Gastrocnemius medialis (tissue), 4 donors: ENCODE data around the gene ERICH3. TPM values are rescaled to one million over a fixed set of nuclear protein-coding genes. Genes with fewer than 3 reads are reported as not detected.

ENCODE experiments used
- ATAC-seq, 2 donors: fragments of 150-250 bp; one replicate each; pipeline ENCODE4 v1.9.1; 2016
- DNase-seq, 2 donors: peaks; one replicate each; pipeline ENCODE4 v3.0.0-alpha.2; 2019
- H3K27ac ChIP-seq, 4 donors: fragments of 200-600 bp; sonication (generic); 1 replicate in 1 of 4; 2 replicates in 3 of 4; pipeline ENCODE4 v1.5.1; 2016 to 2018; ENCODE audit warnings: mild to moderate bottlenecking in 2 of 4, moderate library complexity in 1 of 4
- H3K27me3 ChIP-seq, 3 donors: fragments of 200-600 bp; sonication (generic) in 2 of 3; 1 replicate in 1 of 3; 2 replicates in 2 of 3; pipeline versions ENCODE4 v1.5.1 to v1.6.0; 2016 to 2019; ENCODE audit warnings: mild to moderate bottlenecking in 1 of 3, moderate library complexity in 1 of 3
- H3K36me3 ChIP-seq, 2 donors: fragments of 200-600 bp; sonication (generic) in 1 of 2; one replicate each; pipeline ENCODE4 v1.5.1; 2017 to 2018
- H3K4me1 ChIP-seq, 2 donors: fragments of 200-600 bp; sonication (generic) in 1 of 2; one replicate each; pipeline ENCODE4 v1.5.1; 2016 to 2017; ENCODE audit warnings: mild to moderate bottlenecking in 2 of 2
- H3K4me3 ChIP-seq, 4 donors: fragments of 200-600 bp; sonication (generic) in 3 of 4; 1 replicate in 1 of 4; 2 replicates in 3 of 4; pipeline ENCODE4 v1.5.1; 2016 to 2019; ENCODE audit warnings: mild to moderate bottlenecking in 2 of 4
- H3K9me3 ChIP-seq, 3 donors: fragments of 200-600 bp; sonication (generic) in 2 of 3; 1 replicate in 1 of 3; 2 replicates in 2 of 3; pipeline ENCODE4 v1.5.1; 2016 to 2019
- POLR2A ChIP-seq, 2 donors: fragments of 450-650 bp; IDR thresholded peaks; one replicate each; pipeline ENCODE4 v1.6.1; 2017; ENCODE audit warnings: antibody characterized with exemption in 2 of 2, mild to moderate bottlenecking in 2 of 2, moderate library complexity in 2 of 2
- in situ Hi-C, 4 donors: fragments of 200-750 bp; cut with MboI; loops; one replicate each; pipeline versions ENCODE4 v1.15.0 to v1.8.0; 2017; ENCODE audit warnings: low sequenced_read_pairs in 4 of 4
- intact Hi-C: fragments of 100-400 bp; cut with DNase I; formaldehyde crosslinking; loops from one replicate; pipeline ENCODE4 v1.15.1; 2023; ENCODE audit warnings: low total_unique reads
- total RNA-seq, 4 donors: library from RNA; depleted of rRNA; stranded (reverse); fragments of >200 nt; gene quantifications; one replicate each; pipeline versions ENCODE4 v1.1.0 to v1.2.3, GENCODE V29; 2016
- TF ChIP-seq, protein P1 (sequence below), 5 experiments: fragments of 450-650 bp in 3 of 5; fragments of 200-600 bp in 2 of 5; sonication (generic) in 2 of 5; IDR thresholded peaks in 4 of 5; conservative IDR thresholded peaks in 1 of 5; 1 replicate in 4 of 5; 2 replicates in 1 of 5; pipeline ENCODE4 v1.5.1; 2016 to 2019; ENCODE audit warnings: antibody characterized with exemption in 5 of 5, mild to moderate bottlenecking in 3 of 5, moderate library complexity in 3 of 5

The ERICH3 gene
- total RNA-seq, 4 donors from 2014 or later = not detected

DNA sequence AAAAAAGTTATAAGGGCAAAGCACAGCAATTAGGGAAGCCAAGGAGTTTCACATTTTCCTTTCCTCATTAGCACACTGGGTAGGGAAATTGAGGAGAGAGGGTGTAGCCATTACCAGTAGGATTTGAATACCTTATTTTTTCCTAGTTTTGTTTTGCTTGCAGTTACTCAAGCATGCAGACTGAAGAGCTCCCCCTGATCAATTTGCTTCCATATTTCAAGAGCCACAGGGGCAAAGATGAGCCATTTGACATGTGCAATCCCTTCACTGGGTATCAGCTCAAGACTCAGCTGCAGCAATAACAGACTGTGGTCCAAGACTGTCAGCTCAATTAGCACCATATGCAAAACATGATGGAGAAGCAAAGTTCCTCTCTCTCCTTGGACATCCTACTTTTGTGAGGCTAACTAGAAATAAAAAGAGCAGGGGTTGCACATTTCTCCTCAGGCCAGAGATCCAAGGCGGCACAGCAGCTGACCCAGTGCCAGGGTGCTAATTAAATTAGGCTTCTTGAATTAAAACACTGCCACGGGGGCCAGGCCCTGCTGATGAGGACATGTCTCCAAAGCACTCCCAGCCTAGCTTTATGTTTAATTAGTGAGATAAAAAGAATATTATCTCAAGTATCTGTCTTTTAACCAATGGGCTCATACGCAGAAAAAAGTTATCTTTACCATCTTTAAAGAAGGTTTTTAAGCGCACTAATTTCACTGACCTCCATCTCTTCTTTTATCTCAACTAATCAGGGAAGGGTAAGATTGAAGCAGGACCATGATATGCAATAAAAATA is 124.4 kb downstream of the ERICH3 start:
- H3K4me1 ChIP-seq = no peaks in the 10 kb centered on the region
- H3K4me3 ChIP-seq = no peak overlapping the region
- intact Hi-C loops (no loop called here), in situ Hi-C loops (no loop called here)
- H3K36me3 ChIP-seq = no peaks in the 10 kb centered on the region
- ATAC-seq = no peak
- no peaks in the 10 kb centered on the region for H3K9me3 ChIP-seq
- DNase-seq = no peak
- no peak for TF ChIP-seq POLR2A (IDR thresholded peaks at IDR 0.05)
- no peaks in the 10 kb centered on the region for H3K27me3 ChIP-seq
- H3K27ac ChIP-seq = no peak overlapping the region

DNA sequence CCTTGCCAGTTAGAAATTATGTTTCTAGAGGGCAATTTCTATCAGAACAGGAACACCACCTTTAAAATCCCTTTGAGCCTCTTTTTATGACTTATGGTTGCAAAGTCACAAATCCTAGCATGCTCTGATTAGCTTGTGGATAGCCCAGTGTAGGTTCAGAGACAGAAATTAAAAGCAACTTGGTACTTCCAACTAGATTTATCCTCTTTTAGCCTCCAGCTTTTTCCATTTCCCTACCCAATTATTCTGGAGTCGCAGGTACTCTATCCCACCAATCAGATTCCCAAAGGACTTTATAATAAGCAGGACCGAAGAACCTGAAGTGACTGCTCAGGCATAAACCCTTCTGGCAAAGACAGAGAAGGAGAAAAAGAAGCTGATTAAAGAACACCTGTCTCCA is 127.8 kb downstream of the ERICH3 start:
- DNase-seq = no peak
- TF ChIP-seq, protein P1, sequence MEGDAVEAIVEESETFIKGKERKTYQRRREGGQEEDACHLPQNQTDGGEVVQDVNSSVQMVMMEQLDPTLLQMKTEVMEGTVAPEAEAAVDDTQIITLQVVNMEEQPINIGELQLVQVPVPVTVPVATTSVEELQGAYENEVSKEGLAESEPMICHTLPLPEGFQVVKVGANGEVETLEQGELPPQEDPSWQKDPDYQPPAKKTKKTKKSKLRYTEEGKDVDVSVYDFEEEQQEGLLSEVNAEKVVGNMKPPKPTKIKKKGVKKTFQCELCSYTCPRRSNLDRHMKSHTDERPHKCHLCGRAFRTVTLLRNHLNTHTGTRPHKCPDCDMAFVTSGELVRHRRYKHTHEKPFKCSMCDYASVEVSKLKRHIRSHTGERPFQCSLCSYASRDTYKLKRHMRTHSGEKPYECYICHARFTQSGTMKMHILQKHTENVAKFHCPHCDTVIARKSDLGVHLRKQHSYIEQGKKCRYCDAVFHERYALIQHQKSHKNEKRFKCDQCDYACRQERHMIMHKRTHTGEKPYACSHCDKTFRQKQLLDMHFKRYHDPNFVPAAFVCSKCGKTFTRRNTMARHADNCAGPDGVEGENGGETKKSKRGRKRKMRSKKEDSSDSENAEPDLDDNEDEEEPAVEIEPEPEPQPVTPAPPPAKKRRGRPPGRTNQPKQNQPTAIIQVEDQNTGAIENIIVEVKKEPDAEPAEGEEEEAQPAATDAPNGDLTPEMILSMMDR (IDR thresholded peaks at IDR 0.05 in 4 of 5, conservative IDR thresholded peaks at IDR 0.05 in 1 of 5) = no peak
- TF ChIP-seq POLR2A (IDR thresholded peaks at IDR 0.05) = no peak
- Histone ChIP-seq H3K4me1 (no peaks in the 10 kb centered on the region), H3K27me3 (no peaks in the 10 kb centered on the region), H3K4me3 (no peak overlapping the region), H3K36me3 (no peaks in the 10 kb centered on the region), H3K9me3 (no peaks in the 10 kb centered on the region), H3K27ac (no peak overlapping the region)
- in situ Hi-C loops (no loop called here), intact Hi-C loops (no loop called here)
- ATAC-seq = no peak

DNA sequence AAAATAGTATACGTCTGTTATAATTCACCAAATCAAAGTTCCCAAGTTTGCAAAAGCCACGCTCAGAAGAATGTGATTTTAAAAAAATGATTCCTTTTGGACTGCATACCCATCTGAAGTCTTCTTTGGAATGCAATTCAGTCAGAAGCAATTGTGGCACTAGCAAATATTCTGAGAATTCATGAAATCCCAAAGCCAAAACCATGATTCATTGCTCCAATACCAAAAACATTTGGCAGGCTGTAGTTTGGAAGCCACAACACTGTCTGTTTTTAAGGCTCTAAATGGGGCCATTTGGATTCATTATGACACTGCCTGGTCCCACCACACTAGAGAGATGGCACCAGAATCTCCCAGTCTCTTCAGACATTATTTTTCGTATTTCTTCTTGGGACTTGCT is 139.4 kb downstream of the ERICH3 start:
- intact Hi-C loops = no loop called here
- ATAC-seq = no peak
- TF ChIP-seq, protein P1 (IDR thresholded peaks at IDR 0.05 in 4 of 5, conservative IDR thresholded peaks at IDR 0.05 in 1 of 5) = no peak
- no peak for TF ChIP-seq POLR2A (IDR thresholded peaks at IDR 0.05)

DNA sequence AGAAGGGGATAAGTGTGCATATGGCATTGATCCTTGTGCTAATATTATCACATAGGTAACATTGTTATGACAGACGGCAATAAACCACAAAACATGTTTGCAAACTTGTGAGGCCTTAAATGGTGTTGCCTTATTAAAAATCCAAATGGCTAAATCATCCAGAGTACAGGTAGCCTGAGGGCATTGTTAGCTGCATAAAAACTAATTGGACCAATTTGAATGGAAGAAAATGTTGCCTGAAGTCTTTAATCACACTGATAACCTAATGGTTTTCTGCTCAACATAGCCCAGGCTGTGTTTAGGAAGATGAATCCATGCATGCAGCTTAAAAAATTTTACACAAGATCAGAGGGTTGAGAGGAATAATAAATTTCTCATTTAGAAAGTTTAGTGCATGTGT is 141.8 kb downstream of the ERICH3 start:
- no peak overlapping the region for H3K27ac ChIP-seq
- H3K36me3 ChIP-seq = no peaks in the 10 kb centered on the region
- no peaks in the 10 kb centered on the region for H3K27me3 ChIP-seq
- DNase-seq (no peak), ATAC-seq (no peak)
- H3K4me3 ChIP-seq = no peak overlapping the region
- H3K9me3 ChIP-seq = no peaks in the 10 kb centered on the region
- intact Hi-C loops = no loop called here
- TF ChIP-seq POLR2A (IDR thresholded peaks at IDR 0.05) = no peak
- TF ChIP-seq, protein P1 (IDR thresholded peaks at IDR 0.05 in 4 of 5, conservative IDR thresholded peaks at IDR 0.05 in 1 of 5) = no peak
- in situ Hi-C loops = no loop called here
- H3K4me1 ChIP-seq = no peaks in the 10 kb centered on the region

More for the DNA sequence above, 139.4 kb downstream of the ERICH3 start:
- no peak for DNase-seq
- H3K27ac ChIP-seq = no peak overlapping the region
- no peaks in the 10 kb centered on the region for H3K4me1 ChIP-seq
- in situ Hi-C loops = no loop called here
- H3K4me3 ChIP-seq = no peak overlapping the region
- no peaks in the 10 kb centered on the region for H3K36me3 ChIP-seq
- no peaks in the 10 kb centered on the region for H3K27me3 ChIP-seq
- no peaks in the 10 kb centered on the region for H3K9me3 ChIP-seq

DNA sequence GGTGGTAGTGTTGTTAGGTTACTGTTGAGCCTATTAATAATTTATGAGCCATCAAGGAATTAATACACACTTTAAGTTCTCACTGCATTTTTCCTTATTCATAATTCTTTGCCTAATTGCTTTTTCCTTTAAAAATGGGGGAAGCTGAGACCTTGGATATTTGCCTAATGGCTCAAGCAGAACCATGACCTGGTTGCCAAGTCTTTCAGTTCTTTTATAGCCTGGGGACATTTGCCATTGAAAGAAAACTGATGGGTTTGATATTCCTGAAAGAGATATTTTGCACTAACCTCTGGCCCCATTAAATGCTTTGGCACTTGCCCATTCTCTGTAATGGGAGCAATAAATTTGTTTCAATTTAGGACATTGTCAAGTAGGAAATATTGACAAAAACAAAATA is 142.7 kb downstream of the ERICH3 start:
- TF ChIP-seq POLR2A (IDR thresholded peaks at IDR 0.05) = no peak
- Histone ChIP-seq H3K4me1 (no peaks in the 10 kb centered on the region), H3K4me3 (no peak overlapping the region), H3K9me3 (no peaks in the 10 kb centered on the region), H3K27ac (no peak overlapping the region), H3K36me3 (no peaks in the 10 kb centered on the region), H3K27me3 (no peaks in the 10 kb centered on the region)
- in situ Hi-C loops (no loop called here), intact Hi-C loops (no loop called here)
- DNase-seq (no peak), ATAC-seq (no peak)

DNA sequence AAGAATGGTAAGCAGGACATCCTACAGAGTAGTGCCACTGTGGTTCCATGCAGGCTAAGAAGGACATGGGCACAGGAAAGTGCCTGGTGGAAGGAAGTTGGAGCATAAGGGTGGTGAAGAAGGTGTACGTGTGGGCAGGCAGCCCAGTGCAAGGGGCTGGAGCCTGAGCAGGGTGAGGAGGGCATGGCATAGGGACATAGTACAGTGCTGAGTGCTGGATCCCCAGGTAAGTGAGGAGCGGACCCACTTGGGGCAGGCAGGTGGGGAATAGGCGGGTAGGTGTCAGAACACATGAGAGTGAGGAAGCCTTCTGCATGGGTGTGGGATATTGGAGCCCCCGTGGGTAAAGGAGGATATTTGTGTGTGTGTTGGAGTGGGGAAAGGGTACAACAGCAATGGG is 145.5 kb downstream of the ERICH3 start:
- Histone ChIP-seq H3K27me3 (no peaks in the 10 kb centered on the region), H3K4me3 (no peak overlapping the region), H3K27ac (no peak overlapping the region), H3K9me3 (no peaks in the 10 kb centered on the region), H3K36me3 (no peaks in the 10 kb centered on the region), H3K4me1 (no peaks in the 10 kb centered on the region)
- no peak for TF ChIP-seq POLR2A (IDR thresholded peaks at IDR 0.05)
- TF ChIP-seq, protein P1 (IDR thresholded peaks at IDR 0.05 in 4 of 5, conservative IDR thresholded peaks at IDR 0.05 in 1 of 5) = no peak
- in situ Hi-C loops (no loop called here), intact Hi-C loops (no loop called here)
- no peak for DNase-seq
- no peak for ATAC-seq
